HepG2 (cell line): ENCODE measurements around the gene RTEL1. TPM values are rescaled to one million over a fixed set of nuclear protein-coding genes. Genes with fewer than 3 reads are reported as not detected.

Experiments used
- GRHL1 ChIP-seq: sonication (generic); formaldehyde crosslinking; conservative IDR thresholded peaks from 2 replicates; pipeline ENCODE4 v1.8.0; 2022; ENCODE audit warnings: missing genetic modification reagents
- HNF4A ChIP-seq: sonication (generic); formaldehyde crosslinking; IDR thresholded peaks from 2 replicates; pipeline ENCODE4 v1.4.0; 2020; ENCODE audit warnings: missing genetic modification reagents
- IKZF5 ChIP-seq: IDR thresholded peaks from 2 replicates; pipeline ENCODE4 v1.6.1; 2018; ENCODE audit warnings: missing genetic modification reagents, mild to moderate bottlenecking, missing compliant biosample characterization
- LCORL ChIP-seq, 2 experiments: fragments of 450-650 bp in 1 of 2; sonication (generic) in 1 of 2; formaldehyde crosslinking in 1 of 2; IDR thresholded peaks; 2 replicates each; pipeline versions ENCODE4 v1.5.0 to v1.6.1; 2017 to 2020; ENCODE audit warnings: antibody characterized with exemption in 1 of 2, missing genetic modification reagents in 1 of 2
- MAZ ChIP-seq, 2 experiments: sonication (generic) in 1 of 2; formaldehyde crosslinking in 1 of 2; IDR thresholded peaks; 2 replicates each; pipeline versions ENCODE4 v1.5.0 to v1.6.1; 2012 to 2020; ENCODE audit warnings: low read depth in 2 of 2, mild to moderate bottlenecking in 2 of 2, borderline replicate concordance in 1 of 2, improper control_type of control experiment in 1 of 2, low read length in 1 of 2, missing genetic modification reagents in 1 of 2, moderate library complexity in 1 of 2
- MTF2 ChIP-seq: sonication (generic); formaldehyde crosslinking; IDR thresholded peaks from 2 replicates; pipeline ENCODE4 v1.5.0; 2020; ENCODE audit warnings: missing genetic modification reagents, borderline replicate concordance
- NFE2 ChIP-seq: sonication (generic); formaldehyde crosslinking; IDR thresholded peaks from 2 replicates; pipeline ENCODE4 v1.4.0; 2020; ENCODE audit warnings: missing genetic modification reagents
- SNAPC4 ChIP-seq: sonication (generic); formaldehyde crosslinking; IDR thresholded peaks from 2 replicates; pipeline ENCODE4 v1.4.0; 2020; ENCODE audit warnings: mild to moderate bottlenecking, missing genetic modification reagents
- SRSF9 ChIP-seq: fragments of 200-400 bp; formaldehyde crosslinking; IDR thresholded peaks from 2 replicates; pipeline ENCODE4 v1.6.1; 2018; ENCODE audit warnings: borderline replicate concordance, mild to moderate bottlenecking, low read depth, low read length; ENCODE audit not compliant: insufficient read depth, poor library complexity, severe bottlenecking
- USF2 ChIP-seq, 2 experiments: sonication (generic) in 1 of 2; formaldehyde crosslinking in 1 of 2; IDR thresholded peaks; 2 replicates each; pipeline versions ENCODE4 v1.5.1 to v1.6.1; 2011 to 2020; ENCODE audit warnings: borderline replicate concordance in 1 of 2, low read depth in 1 of 2, low read length in 1 of 2, mild to moderate bottlenecking in 1 of 2, missing genetic modification reagents in 1 of 2, moderate library complexity in 1 of 2
- ZUFSP ChIP-seq: sonication (generic); formaldehyde crosslinking; IDR thresholded peaks from 2 replicates; pipeline ENCODE4 v1.9.0; 2021; ENCODE audit warnings: missing genetic modification reagents, mild to moderate bottlenecking, borderline replicate concordance
- polyA plus RNA-seq, 8 experiments: library from polyadenylated mRNA; depleted of rRNA in 3 of 8; stranded (reverse) in 7 of 8; unstranded in 1 of 8; fragments of >200 nt; fragmentation: Illumina TruSeq in 4 of 8; extraction: Trizol in 4 of 8; gene quantifications; 2 replicates each; pipeline versions ENCODE4 v1.2.1 to v1.2.3, GENCODE V29; 2011 to 2016; ENCODE audit warnings: low read depth in 4 of 8, missing spikeins in 1 of 8, mixed read lengths in 1 of 8; ENCODE audit not compliant: insufficient read depth in 1 of 8
- total RNA-seq, 5 experiments: library from RNA; depleted of rRNA; stranded (reverse); fragments of >200 nt; fragmentation: Illumina TruSeq; extraction: Trizol; gene quantifications; 2 replicates each; pipeline ENCODE4 v1.2.3, GENCODE V29; 2016; ENCODE audit warnings: low read depth in 1 of 5
- TF ChIP-seq, protein P1 (sequence below): sonication (generic); formaldehyde crosslinking; IDR thresholded peaks from 2 replicates; pipeline ENCODE4 v1.4.0; 2020; ENCODE audit warnings: missing genetic modification reagents; ENCODE audit errors: not compliant biosample characterization

RTEL1 gene
- total and polyA plus RNA-seq, 2 of the 13 experiments (the other 11 are each of a cell fraction or from before 2014, with no cell fraction given) = 21.8 to 36.4 TPM

GRCh38 chr20:63628246-63628975, 29.7 kb upstream of the RTEL1 start (continued):
- TF ChIP-seq SNAPC4 (CRISPR knock-in tag) (no peak), SRSF9 (no peak), NFE2 (CRISPR knock-in tag) (peak; percentile 37; the same call in 1 of the 2 replicates), MTF2 (peak; percentile 37; the same call in 1 of the 2 replicates), HNF4A (CRISPR knock-in tag) (peak; percentile 80), LCORL (IDR thresholded peaks at IDR 0.05) (no peak), LCORL (CRISPR knock-in tag; IDR thresholded peaks at IDR 0.05) (peak; percentile 80), ZUFSP (CRISPR knock-in tag) (no peak), USF2 (IDR thresholded peaks at IDR 0.05; ENCODE audit: low read depth, low read length) (no peak), USF2 (CRISPR knock-in tag; IDR thresholded peaks at IDR 0.05; ENCODE audit: borderline replicate concordance) (no peak; the same call in 1 of the 2 replicates), MAZ (IDR thresholded peaks at IDR 0.05; ENCODE audit: borderline replicate concordance, low read depth, low read length) (peak; percentile 63; the same call in 1 of the 2 replicates), MAZ (CRISPR knock-in tag; IDR thresholded peaks at IDR 0.05; ENCODE audit: low read depth) (peak; percentile 84; the same call in 1 of the 2 replicates), IKZF5 (CRISPR knock-in tag) (peak; percentile 99), GRHL1 (CRISPR knock-in tag) (no peak)
- TF ChIP-seq, protein P1, sequence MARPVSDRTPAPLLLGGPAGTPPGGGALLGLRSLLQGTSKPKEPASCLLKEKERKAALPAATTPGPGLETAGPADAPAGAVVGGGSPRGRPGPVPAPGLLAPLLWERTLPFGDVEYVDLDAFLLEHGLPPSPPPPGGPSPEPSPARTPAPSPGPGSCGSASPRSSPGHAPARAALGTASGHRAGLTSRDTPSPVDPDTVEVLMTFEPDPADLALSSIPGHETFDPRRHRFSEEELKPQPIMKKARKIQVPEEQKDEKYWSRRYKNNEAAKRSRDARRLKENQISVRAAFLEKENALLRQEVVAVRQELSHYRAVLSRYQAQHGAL (CRISPR knock-in tag) = peak; percentile 91
